ENCODE results near the gene HMOX2.

HMOX2 gene

DNA sequence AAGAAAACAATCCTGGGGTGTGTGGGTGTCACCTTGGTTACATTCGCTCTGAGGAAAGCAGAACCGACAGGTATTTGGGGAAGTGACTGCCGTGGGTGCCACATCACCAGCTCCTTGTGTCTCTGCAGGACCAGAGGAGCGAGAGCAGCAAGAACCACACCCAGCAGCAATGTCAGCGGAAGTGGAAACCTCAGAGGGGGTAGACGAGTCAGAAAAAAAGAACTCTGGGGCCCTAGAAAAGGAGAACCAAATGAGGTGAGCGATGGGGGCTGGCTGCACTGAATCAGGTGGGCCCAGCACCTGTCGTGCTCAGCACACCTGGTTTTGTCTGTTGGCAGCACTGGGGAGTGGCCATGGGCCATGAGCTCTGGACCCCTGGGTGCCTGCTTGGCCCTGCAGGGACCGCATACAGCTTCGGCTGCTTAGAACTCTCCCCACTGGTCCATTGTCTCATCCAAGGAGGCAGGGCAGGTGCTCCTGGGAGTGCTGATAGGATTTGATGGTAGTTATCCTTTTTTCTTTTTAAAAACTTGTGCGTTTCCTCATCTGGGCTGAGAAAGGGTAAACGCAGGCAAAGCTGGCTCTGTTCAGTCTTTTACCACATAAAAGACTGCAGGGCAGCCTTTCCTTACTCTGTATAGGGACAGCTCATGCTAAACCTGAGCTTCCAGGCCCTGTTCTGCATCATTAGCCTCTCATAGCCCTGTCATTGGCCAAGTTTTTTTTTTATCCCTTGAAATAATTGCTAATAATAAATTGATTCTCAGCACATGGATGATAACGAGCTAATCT is 29.4 kb downstream of the HMOX2 start:
- peak; percentile 82 for DNase-seq

DNA sequence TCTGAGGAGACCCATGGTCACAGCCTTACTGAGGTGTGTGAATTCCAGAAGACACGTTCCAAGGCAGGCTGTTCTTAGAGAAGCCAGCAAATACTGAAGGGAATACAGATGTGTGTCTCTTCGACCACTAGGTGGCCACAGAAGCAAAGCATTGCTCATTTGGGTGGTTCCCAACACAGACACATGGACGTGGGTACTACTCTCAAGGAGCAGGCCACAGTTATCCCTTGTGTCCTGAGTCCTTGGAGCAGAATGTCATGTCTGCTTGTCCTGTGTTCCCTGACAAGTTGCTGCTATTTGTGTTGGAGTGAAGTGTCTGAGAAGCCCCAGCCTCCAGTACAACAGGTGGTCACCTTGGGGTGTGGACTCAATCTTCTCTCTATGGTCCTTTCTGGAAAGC is 30.3 kb downstream of the HMOX2 start:
- DNase-seq, result no peak

DNA sequence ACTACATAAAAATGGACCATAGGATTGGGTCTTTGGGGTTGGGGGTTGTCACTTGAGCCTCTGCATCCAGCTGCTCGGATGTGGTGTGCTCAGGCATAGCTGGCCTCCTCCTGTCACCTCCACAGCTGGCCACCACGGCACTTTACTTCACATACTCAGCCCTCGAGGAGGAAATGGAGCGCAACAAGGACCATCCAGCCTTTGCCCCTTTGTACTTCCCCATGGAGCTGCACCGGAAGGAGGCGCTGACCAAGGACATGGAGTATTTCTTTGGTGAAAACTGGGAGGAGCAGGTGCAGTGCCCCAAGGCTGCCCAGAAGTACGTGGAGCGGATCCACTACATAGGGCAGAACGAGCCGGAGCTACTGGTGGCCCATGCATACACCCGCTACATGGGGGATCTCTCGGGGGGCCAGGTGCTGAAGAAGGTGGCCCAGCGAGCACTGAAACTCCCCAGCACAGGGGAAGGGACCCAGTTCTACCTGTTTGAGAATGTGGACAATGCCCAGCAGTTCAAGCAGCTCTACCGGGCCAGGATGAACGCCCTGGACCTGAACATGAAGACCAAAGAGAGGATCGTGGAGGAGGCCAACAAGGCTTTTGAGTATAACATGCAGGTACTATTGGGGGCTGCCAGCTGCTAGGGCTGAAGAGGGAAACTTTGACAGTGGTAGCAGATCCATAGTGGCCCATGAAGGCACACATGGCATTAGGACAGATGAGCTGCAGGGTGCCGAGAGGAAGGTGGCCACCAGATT is 31.6 kb downstream of the HMOX2 start:
- DNase-seq, result no peak

DNA sequence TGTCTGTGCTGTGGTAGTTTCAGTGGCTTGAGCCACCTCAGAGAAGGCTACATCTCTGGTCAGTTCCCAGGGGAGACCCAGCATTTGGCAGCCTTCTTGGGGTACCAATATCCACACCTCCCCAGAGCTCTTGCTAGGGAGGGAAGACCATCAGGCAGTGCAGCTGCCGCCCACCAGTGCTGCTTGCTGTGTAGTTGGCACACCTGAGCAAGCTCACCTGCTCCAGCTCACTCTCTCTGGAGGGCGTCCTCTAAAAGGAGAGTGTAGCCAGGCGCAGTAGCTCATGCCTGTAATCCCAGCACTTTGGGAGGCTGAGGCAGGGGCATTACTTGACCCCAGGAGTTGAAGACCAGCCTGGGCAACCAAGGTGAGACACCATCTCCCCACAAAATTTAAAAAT is 32.6 kb downstream of the HMOX2 start:
- DNase-seq, result no peak

DNA sequence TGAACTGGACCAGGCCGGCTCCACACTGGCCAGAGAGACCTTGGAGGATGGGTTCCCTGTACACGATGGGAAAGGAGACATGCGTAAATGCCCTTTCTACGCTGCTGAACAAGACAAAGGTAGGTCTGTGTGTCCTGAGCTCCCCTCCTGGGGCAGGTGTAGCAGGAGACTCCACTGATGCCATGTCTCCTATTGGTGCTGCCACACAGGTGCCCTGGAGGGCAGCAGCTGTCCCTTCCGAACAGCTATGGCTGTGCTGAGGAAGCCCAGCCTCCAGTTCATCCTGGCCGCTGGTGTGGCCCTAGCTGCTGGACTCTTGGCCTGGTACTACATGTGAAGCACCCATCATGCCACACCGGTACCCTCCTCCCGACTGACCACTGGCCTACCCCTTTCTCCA is 33.2 kb downstream of the HMOX2 start:
- no peak for DNase-seq

DNA sequence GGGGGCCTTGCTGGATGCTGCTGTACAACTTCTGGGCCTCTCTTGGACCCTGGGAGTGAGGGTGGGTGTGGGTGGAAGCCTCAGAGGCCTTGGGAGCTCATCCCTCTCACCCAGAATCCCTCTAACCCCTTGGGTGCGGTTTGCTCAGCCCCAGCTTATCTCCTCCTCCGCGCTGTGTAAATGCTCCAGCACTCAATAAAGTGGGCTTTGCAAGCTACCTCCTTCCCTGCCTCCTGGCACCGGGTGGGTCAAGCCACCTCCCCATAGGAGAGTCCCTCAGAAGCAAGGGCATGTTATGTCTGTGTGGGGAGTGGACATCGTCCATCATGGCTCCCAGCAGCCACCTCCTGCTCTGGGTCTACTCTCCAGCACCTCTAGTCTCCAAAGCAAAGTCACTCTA is 33.9 kb downstream of the HMOX2 start:
- no peak for DNase-seq

DNA sequence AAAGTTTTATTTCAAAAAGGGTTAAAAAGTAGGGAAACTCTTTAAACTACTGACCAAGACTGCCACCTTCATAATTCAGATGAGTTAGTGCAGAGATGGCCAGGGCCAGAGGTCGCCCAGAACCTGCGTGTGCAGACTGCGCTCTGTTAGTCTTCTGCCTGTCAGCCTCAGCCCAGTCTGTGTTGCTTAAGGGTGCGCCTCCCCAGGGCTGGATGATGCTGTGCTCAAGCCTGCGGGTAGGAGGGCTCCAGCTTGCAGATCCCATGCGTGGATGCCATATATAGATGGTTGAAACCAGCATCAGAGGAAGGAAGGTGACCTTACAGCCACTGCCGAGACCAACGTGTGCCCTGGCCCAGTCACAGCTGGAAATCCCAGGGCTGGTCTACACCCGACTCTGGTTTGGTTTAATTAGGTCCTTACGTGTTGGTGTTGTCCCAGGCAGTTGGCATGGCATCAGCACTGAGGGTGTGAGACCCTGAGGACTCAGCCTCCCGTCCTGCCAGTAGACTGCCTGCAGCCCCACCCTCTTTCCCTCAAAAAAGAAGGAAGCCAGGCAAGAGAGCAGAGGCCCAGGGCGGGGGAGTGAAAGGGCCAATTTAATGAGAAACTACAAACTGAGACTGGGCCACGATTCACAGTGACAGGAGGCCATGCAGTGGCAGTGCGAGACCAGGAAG is 34.7 kb downstream of the HMOX2 start:
- DNase-seq, result no peak

DNA sequence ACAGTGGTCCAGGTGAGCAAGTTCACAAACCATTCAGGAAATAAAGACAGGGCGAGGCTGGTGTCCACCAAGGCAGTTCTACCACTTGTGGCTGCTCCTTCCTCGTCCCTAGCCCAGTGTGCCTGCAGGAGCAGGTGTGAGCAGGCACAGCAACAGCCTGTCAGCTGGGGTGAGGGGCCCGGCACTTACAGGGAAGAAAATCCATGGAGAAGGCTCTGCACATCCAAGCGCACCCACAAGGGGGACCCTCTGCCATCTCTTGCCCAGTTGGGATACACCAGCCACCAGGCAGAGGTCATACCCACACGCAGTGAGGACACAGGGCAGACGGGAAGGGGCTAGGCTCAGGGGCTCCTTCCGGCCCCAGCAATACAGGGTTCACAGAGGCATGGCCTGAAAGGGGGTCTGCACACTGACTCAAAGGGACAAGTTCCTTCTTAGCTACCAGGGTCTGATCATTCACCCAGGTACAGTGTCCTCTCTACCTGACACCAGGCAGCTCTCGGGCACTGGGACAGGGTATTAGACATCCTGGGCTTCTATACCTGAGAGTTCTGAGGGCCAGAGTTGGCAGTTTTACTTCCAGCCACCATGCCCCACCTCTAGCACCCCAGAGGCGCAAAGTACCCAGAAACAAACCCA is 35.4 kb downstream of the HMOX2 start:
- DNase-seq, result no peak

DNA sequence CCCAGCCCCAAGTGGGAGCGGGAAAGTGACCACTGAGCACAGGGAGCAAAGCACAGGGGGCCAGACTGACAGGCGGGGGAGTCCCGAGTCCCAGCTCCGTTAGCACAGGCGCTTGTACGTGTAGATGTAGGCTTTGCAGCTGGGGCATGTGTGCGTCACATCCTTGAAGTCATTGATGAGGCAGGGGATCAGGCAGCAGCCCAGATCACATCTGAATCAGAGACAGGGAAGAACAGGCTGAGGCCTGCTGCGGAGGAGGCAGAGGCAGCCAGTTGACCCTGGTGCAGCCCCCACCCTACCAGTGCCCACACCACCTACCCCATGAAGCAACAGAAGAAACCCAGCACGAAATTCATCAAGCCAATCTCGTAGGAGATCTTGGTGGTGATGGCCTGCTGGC is 36.3 kb downstream of the HMOX2 start:
- DNase-seq, result no peak

DNA sequence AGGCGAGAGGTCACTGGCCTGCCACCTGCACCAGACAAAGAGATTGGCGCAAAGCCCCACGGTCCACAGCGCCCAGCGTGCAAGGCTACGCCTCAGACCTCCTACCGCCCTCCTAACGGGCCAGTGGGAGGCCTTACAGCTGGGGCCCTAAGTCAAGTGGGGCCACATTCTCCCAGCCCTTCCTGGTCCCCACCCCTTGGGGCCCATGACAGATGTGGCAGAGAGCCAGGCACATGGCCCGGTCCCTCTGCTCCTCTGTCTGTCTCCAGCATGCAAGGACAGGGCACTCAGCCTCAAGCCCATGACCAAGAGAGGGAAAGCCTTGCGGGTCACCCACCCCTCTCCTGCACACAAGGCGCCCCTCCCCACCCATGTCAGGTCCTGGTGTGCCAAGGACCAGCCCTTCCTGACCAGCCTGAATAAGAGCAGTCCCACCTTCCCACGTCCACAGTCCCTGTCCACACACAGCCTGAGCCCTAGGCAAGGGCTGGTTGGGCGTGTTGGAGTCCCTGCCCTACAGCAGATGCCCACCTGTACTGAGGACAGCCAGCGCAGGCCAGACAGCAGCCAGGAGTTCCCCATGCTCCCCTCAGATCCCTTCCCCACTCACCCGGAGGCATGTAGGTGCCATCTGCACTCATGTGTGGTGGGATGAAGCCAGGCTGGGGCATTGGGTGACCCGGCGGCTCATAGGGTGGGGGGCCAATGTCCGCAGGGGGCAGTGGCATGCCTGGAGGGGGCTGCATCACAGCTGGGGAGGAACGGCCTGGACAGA is 37.1 kb downstream of the HMOX2 start:
- no peak for DNase-seq

DNA sequence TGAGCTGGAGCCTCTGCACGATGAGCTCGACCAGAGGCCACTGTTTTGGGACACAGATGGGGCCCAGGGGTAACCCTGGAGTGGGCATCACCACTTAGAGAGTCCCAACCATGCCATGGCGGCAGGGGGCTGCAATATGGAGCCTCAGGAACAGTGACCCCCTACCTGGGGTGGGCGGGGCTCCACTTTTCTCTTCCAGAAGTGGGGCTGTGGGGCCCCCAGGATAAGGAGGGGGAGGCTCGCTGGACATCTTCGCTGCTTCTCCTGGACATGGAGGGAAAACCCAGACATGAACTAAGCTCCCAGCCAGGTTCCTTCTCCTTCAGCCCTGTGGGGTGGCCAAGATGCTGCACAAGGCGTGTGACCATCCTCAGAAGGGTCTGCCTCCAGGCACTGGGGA is 37.7 kb downstream of the HMOX2 start:
- no peak for DNase-seq

DNA sequence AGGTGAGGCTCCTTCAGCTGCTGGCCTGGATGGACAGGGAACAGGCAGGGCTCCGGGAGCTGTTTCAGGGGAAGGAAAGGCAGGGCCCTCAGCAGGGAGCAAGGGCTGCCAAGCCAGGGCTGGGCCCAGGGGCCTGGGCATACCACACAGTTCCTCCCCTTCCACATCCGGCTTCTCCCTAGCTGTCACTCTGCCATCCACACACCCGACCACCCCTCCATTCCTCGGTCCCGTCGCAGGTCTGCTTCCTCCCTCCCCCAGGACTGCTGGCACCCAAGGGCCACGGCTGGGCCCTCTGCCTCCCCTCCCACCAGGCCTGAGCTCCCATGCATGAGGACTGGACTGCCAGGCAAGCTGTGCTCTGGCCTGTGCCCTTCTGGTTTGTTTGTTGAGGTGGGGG is 38.4 kb downstream of the HMOX2 start:
- DNase-seq, result no peak

DNA sequence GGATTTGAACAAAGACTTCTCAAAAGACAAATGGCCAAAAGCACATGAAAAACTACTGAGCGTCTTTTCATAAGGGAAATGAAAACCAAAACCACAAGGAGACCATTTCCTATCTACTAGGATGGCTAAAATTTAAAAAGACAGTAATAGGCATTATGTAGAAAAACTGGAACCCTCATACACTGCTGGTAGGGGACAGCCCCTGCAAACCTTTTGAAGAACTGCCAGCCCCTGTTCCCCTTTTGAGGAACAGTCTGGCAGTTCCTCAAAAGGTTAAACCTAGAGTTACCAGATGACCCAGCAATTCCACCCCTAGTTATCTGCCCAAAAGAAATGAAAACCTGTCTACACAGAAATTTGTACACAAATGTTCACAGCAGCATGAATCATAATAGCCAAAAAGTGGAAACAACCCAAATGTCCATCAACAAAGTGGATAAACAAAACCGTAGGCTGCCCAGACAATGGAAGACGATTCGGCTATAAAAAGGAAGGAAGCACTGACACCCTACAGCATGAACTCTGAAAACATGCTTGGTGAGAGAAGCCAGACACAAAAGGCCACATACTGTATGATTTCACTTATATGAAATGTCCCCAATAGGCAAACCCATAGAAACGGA is 39.5 kb downstream of the HMOX2 start:
- DNase-seq, result peak; percentile 38

DNA sequence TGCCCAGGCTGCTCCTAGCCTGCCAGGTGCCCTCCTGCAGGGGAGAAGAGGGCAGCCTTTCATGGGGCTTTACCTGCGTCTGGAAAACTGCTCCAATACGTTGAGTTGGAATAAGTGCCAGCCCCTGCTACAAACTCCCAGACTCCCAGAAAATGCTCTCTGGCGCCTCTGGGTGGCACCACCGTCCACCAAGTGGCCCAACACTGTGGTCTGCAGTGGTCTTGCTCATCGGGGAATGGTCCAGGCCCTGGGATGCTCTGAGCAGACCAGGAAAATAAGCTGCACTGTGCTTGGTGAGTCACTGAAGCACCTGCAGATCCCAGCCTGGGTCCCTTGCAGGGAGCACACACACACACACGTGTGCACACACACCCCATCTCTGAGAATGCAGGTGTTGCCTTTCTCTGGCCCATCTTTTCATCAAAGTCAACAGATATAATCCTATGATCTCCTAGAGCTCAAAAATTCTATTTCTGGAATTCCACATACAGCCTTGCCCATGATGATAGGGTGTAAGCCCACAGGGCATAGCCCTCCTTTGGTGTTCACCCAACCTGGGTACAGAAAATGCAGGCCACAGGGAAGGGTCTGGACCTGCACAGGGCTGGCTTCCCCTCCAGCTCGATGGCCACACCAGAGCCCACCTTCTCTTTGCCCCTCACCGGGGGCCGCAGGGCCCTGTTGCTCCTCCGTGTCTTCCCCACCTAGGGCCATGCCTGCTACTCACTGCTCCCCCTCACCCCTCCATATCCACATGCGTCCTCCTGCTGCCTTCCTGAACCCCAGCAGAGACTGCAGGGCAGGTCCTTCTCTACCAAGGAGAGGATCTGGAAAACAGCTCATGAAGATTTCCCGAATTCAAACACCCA is 41.8 kb downstream of the HMOX2 start:
- no peak for DNase-seq

DNA sequence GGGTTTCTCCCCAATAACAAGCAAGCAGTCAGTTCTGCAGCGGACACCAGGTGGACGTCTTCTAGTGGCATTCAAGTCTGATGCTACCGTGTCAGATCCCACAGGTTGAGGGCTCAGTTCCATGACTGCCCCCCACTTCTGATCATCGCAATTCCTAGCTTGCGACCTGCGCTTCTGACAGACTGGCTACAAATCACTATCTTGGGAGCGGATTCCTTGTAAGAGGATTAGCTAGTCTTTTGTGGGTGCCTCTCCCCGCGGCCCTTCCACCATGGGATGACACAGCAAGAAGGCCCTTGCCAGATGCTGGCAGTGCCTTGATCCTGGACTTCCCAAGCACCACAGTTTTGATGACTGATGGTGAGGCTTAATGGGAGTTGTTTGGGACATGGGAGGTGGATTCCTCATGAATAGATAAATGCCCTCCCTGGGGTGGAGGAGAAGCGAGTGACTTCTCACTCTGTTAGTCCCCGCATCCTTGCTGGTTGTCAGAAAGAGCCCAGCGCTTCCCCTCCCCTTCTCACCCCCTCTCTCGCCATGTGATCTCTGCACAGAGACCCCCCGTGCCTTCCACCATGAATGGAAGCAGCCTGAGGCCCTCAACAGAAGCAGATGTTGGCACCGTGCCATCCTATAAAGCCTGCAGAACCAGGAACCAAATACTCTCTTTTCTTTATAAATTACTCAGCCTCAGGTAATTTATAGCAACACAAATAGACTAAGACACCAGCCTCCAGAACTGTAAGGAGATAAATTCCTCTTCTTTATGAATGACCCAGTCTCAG is 43.3 kb downstream of the HMOX2 start:
- DNase-seq, result no peak

DNA sequence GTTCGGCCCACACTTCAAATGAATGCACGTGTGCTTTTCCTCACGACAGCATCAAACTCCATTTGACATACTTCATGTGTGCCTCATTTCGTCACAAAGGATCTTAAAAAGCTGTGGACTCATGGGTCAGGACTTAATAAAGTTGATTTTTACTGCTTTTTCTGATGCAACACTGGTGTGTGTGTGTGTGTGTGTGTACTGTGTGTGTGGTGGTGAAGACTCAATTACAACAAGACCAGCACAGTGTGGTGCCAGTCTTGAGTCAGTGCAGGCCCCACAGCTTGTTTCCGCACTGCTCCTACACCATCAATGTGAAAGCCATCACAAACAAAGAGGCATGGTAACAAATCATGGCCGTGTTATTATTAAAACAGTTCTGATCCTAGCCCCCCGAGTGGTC is 44.7 kb downstream of the HMOX2 start:
- no peak for DNase-seq

DNA sequence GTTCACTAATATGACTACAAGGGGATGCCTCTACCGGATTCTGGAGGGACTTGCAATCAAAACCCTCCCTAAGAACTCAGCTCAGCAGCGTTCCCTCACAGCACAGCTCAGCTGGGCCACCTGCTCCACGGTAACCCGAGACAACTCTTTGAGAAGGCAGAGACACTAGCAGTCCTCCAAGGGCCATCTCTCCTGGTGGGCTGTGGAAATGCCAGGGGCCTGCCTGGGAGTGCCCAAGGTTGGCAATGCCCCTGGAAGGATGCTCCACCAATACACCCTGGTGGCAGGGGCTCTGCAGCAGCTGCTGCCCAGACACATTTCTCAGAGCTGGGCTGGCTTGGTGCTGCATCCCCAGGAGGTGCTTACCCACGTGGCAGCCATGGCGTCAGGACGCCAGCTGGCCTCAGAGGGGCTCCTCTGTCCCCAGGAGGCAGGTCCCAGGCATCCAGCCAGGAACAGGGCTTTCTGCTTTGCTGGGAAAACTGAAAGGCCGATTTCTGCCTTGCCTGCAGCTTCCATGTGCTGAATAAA is 45.9 kb downstream of the HMOX2 start:
- DNase-seq, result no peak

DNA sequence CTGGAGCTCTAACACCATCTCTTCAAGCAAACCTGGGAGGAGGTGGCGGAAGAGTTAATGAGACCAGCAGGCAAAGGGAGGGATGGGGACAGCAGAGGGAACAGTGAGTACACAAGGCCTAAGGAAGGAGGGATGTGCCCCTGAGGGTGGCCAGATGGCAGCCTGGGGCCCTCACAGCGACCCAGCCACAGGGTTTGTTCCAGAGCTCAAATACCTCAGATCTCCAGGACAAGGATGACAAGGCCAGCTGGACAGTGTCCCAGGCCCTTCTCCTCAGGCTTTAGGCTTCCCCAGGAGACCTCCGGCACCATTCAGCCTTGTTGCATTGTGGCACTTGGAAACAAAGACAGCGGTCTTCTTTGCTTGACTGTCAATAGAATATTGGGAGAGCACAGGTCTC is 47.5 kb downstream of the HMOX2 start:
- DNase-seq, result no peak

DNA sequence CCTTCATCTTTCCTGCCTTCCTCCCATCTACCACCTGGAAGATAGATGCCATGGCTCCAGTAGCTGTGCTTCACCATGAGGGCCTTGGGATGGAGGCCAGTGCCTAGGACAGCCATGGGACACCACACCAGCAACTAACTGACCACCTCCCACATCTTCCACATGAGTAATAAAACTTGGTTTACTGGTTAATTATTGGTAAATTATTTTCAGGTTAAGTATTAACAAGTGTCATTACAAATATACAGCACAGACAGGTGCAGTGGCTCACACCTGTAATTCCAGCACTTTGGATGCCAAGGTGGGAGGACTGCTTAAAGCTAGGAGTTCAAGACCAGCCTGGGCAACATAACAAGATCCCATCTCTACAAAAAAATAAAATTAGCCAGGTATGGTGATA is 48.4 kb downstream of the HMOX2 start:
- DNase-seq, result no peak

DNA sequence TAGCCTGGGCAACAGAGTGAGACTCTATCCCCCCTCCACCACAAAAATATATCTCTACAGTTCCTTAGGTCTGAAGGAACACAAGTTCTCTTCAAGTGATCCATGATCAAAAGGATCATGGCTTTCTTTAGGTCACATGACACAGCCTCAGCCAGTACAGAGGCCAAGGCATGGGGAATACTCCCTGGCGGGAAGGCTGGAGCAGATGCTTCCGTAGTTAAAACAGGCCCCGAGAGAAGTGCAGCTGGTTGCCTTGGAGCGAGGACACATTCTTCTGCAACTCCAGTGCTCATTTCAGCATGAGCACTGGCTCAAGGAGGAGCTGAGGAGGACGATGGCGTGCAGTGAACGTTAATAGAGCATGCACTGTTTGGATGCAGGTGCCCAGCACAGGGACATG is 48.9 kb downstream of the HMOX2 start:
- no peak for DNase-seq
